Panc1 (cell line): ENCODE results near the gene CHMP4A.

Experiments
- POLR2AphosphoS5 ChIP-seq: IDR thresholded peaks from 2 replicates; pipeline ENCODE4 v1.6.1; 2012; ENCODE audit warnings: mild to moderate bottlenecking, low read depth, low read length, moderate library complexity
- SIN3A ChIP-seq: IDR thresholded peaks from 2 replicates; pipeline ENCODE4 v1.6.1; 2012; ENCODE audit warnings: low read depth, mild to moderate bottlenecking, low read length, moderate library complexity, borderline replicate concordance; ENCODE audit not compliant: insufficient read depth
- TF ChIP-seq, protein P1 (sequence below): fragments of 450-650 bp; IDR thresholded peaks from 2 replicates; pipeline ENCODE4 v1.5.1; 2017; ENCODE audit warnings: mild to moderate bottlenecking

GRCh38 chr14:24172871-24173281 is 40.4 kb downstream of the CHMP4A start:
- TF ChIP-seq, protein P1, sequence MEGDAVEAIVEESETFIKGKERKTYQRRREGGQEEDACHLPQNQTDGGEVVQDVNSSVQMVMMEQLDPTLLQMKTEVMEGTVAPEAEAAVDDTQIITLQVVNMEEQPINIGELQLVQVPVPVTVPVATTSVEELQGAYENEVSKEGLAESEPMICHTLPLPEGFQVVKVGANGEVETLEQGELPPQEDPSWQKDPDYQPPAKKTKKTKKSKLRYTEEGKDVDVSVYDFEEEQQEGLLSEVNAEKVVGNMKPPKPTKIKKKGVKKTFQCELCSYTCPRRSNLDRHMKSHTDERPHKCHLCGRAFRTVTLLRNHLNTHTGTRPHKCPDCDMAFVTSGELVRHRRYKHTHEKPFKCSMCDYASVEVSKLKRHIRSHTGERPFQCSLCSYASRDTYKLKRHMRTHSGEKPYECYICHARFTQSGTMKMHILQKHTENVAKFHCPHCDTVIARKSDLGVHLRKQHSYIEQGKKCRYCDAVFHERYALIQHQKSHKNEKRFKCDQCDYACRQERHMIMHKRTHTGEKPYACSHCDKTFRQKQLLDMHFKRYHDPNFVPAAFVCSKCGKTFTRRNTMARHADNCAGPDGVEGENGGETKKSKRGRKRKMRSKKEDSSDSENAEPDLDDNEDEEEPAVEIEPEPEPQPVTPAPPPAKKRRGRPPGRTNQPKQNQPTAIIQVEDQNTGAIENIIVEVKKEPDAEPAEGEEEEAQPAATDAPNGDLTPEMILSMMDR = no peak
- TF ChIP-seq SIN3A = no peak
- TF ChIP-seq POLR2AphosphoS5 = no peak
